Measurements from ENCODE around the gene DENND2A.

Gene DENND2A

DNA sequence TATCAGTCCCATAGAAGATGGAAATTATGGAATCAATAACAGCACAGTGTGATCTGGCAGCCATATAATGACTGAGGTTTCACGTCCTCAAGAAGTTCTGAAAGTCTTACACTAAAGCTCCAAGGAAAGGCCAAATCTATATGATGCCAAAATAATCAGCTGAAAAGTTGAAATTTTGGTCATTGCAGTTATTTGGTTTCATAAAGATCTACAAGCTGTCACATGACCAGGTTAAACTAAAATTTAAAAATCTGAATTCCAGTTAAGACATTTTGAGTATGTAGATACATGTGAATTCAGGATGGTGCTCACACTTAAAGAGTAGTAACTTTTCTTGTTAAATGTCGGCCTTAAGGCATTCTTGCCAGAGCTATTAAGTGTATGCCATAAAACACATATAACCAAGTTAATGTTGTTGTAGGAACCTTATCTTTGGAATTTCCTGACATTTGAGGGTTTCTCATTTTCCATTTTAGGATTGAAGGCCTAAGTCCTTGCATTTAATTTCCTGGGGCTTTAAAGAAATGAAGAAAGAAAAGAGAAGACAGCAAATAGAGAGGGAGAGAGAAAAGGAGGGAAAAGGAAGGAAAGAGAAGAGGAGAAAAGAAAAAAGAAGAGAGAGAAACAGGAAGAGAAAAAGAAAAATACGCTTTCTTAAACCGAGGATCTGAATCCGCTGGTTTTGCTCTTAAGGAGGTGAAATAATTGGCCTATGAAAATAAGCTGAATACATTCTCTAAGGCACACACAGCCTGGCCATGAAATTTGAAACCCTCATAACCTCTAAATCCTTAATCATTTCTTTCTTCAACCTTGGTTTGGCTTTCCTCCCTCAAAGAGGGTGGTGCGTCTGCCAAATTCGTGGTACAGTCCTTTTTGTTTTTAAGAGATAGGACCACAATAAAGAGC lies 43.8 kb downstream of the DENND2A start:
- H3K4me3 ChIP-seq (ENCODE audit: low read depth, low read length), result no peak overlapping the region
- CTCF ChIA-PET, result interaction anchor here (0.9 to 1.9 kb wide), 3 partner anchors 8 to 56 kb away, joined by 3 to 6 read pairs (median 5); no protein-coding TSS in a partner anchor
- TF ChIP-seq, protein P1, sequence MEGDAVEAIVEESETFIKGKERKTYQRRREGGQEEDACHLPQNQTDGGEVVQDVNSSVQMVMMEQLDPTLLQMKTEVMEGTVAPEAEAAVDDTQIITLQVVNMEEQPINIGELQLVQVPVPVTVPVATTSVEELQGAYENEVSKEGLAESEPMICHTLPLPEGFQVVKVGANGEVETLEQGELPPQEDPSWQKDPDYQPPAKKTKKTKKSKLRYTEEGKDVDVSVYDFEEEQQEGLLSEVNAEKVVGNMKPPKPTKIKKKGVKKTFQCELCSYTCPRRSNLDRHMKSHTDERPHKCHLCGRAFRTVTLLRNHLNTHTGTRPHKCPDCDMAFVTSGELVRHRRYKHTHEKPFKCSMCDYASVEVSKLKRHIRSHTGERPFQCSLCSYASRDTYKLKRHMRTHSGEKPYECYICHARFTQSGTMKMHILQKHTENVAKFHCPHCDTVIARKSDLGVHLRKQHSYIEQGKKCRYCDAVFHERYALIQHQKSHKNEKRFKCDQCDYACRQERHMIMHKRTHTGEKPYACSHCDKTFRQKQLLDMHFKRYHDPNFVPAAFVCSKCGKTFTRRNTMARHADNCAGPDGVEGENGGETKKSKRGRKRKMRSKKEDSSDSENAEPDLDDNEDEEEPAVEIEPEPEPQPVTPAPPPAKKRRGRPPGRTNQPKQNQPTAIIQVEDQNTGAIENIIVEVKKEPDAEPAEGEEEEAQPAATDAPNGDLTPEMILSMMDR (IDR thresholded peaks at IDR 0.05; ENCODE audit: insufficient read depth, low read length, missing control alignments), result no peak
- DNase-seq (ENCODE audit: low read depth, low spot score), result no peak
- POLR2A ChIA-PET, result no interaction called here

DNA sequence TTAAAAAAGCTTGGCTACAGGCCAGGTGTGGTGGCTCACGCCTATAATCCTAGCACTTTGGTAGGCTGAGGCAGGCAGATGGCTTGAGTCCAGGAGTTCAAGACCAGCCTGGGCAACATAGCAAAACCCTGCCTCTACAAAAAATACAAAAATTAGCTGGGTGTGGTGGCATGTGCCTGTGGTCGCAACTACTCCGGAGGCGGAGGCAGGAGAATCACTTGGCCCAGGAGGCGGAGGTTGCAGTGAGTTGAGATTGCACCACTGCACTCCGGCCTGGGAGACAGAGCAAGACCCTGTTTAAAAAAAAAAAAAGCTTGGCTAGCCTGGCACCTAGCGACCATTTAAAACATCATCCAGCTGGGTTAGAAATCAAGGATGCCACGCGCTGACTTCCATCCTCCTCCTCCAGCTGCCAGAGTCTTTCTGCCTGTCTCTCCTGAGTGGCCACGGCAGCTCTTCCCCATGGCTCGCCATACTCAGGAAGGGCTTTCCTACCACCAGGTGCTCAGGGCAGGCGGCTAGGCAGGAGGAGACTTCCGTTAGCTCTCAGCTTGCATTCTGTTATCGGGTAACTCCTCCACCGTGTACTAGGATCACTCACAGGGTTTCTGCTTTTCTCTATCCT lies 45.0 kb downstream of the DENND2A start:
- no peak overlapping the region for H3K4me3 ChIP-seq (ENCODE audit: low read depth, low read length)
- DNase-seq (ENCODE audit: low read depth, low spot score), result no peak
- CTCF ChIA-PET, result interaction anchor here (0.8 to 1.9 kb wide), 3 partner anchors 10 to 79 kb away, joined by 3 to 6 read pairs (median 6); no protein-coding TSS in a partner anchor
- POLR2A ChIA-PET, result no interaction called here
- TF ChIP-seq, protein P1 (IDR thresholded peaks at IDR 0.05; ENCODE audit: insufficient read depth, low read length, missing control alignments), result no peak

DNA sequence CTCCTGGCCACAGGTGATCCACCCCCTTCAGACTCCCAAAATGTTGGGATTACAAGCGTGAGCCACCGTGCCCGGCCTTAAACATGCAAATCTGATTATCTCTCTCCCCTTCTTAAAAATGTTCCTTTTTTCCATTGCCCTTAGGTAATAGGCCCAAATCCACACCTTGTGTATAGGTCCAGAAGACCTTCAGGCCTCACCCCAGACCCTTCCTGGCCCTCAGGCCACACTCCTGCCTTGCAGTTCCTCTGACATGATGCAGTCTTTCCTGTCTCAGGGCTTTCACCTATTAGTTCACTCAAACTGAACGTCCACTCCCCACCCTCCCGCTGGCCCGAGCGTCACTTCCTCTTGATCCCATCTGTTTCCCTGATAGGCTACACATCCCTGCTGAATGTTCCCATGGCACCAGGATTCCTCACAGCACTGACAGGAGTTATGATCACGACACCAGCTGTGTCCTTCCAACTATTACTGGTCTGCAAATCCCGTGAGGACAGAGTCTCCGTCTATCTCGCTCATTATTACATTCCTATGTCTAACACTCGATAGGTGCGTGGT lies 46.4 kb downstream of the DENND2A start:
- no peak for DNase-seq (ENCODE audit: low read depth, low spot score)
- no peak overlapping the region for H3K4me3 ChIP-seq (ENCODE audit: low read depth, low read length)
- TF ChIP-seq, protein P1 (IDR thresholded peaks at IDR 0.05; ENCODE audit: insufficient read depth, low read length, missing control alignments), result no peak
- ChIA-PET POLR2A (no interaction called here), CTCF (interaction anchor here (1.3 kb wide), 1 partner anchor 12 kb away, joined by 6 read pairs; no protein-coding TSS in a partner anchor)

DNA sequence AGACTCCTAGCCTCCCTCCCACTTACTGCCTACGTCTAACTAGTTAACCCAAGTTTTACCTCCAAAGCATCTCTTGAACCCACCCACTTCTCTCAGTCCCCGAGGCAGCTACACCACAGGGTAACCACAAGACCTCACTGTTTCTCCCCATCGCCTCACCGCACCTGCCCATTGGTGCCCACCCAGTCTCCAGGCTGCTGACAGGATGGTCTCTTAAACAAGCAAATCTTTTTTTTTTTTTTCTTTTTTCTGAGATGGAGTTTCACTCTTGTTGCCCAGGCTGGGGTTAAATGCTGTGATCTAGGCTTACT lies 47.0 kb downstream of the DENND2A start:
- H3K4me3 ChIP-seq (ENCODE audit: low read depth, low read length), result no peak overlapping the region
- DNase-seq (ENCODE audit: low read depth, low spot score), result no peak
- ChIA-PET POLR2A (no interaction called here), CTCF (no interaction called here)
- TF ChIP-seq, protein P1 (IDR thresholded peaks at IDR 0.05; ENCODE audit: insufficient read depth, low read length, missing control alignments), result no peak

DNA sequence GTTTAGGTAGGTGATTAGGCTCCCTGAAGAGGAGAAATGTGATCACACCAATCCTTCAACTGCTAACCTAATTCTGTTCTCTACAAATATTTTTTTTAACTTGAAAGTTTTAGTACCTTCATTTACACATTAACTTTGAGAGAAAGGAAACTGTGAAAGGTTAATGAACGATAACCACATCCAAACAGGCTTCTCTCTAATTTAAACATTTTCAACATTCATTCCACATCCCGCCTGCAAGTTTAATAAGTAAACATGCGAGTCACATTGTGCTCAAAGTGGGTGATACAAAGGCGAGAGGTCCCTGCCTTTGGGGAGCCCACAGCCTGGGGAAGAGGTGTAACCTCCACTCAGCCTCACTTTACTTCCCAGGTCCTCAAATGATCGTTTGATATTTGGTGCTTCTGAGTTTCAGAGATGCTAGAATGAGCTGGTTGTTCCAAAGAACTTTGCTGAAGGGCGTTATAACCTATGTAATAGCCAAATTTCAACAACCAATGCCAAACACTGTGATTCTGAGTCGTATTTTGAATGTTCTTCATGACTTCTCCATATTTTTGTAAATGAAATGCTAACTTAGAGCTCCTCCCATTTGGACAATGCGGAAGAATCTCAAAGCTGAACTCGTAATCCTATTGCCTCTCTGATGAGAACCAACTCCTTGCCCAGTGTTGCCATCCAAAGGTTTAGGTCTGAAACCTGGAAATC lies 47.5 kb downstream of the DENND2A start:
- no peak overlapping the region for H3K4me3 ChIP-seq (ENCODE audit: low read depth, low read length)
- CTCF ChIA-PET, result no interaction called here
- POLR2A ChIA-PET, result no interaction called here
- no peak for DNase-seq (ENCODE audit: low read depth, low spot score)
- TF ChIP-seq, protein P1 (IDR thresholded peaks at IDR 0.05; ENCODE audit: insufficient read depth, low read length, missing control alignments), result no peak

Data from AG04449 (cell line).